ENCODE measurements around the gene ASTN1.

Gene ASTN1

GRCh38 chr1:176919386-176920378 lies 244.8 kb downstream of the ASTN1 start:
- DNase-seq, result no peak

- DNase-seq, result no peak
Measured at GRCh38 chr1:176905648-176906047, 258.9 kb downstream of the ASTN1 start.

GRCh38 chr1:176904057-176904751 lies 260.3 kb downstream of the ASTN1 start:
- DNase-seq, result no peak

GRCh38 chr1:176903474-176903873 lies 261.0 kb downstream of the ASTN1 start:
- no peak for DNase-seq

- DNase-seq, result no peak
Measured at GRCh38 chr1:176899321-176899720, 265.2 kb downstream of the ASTN1 start.

- peak; percentile 67 to 91 (median 84) for DNase-seq
Measured at GRCh38 chr1:176897350-176898236, 266.9 kb downstream of the ASTN1 start.

GRCh38 chr1:176896216-176896615 lies 268.3 kb downstream of the ASTN1 start:
- no peak for DNase-seq

- no peak for DNase-seq
Measured at GRCh38 chr1:176894450-176894849, 270.1 kb downstream of the ASTN1 start.

- DNase-seq, result peak in 2 of 3 experiments; percentile 44 to 61
Measured at GRCh38 chr1:176893625-176894352, 270.7 kb downstream of the ASTN1 start.

GRCh38 chr1:176888471-176889032 lies 276.0 kb downstream of the ASTN1 start:
- DNase-seq, result peak in 2 of 3 experiments; percentile 4 to 65

GRCh38 chr1:176885751-176886150 lies 278.8 kb downstream of the ASTN1 start:
- DNase-seq, result no peak

- DNase-seq, result no peak
Measured at GRCh38 chr1:176885341-176885740, 279.2 kb downstream of the ASTN1 start.

- no peak for DNase-seq
Measured at GRCh38 chr1:176884911-176885310, 279.6 kb downstream of the ASTN1 start.

GRCh38 chr1:176884286-176884685 lies 280.2 kb downstream of the ASTN1 start:
- DNase-seq, result no peak

GRCh38 chr1:176880955-176881595 lies 283.4 kb downstream of the ASTN1 start:
- DNase-seq, result peak; percentile 50 to 92 (median 81)

GRCh38 chr1:176879784-176880620 lies 284.5 kb downstream of the ASTN1 start:
- no peak for DNase-seq

GRCh38 chr1:176878750-176879536 lies 285.6 kb downstream of the ASTN1 start:
- no peak for DNase-seq

- DNase-seq, result peak in 1 of 3 experiments; percentile 30
Measured at GRCh38 chr1:176877557-176877956, 287.0 kb downstream of the ASTN1 start.

- no peak for DNase-seq
Measured at GRCh38 chr1:176876966-176877515, 287.5 kb downstream of the ASTN1 start.

Data from NCI-H1417 (cell line).